Breast epithelium (tissue), 4 donors: ENCODE data around the gene AFF3. TPM values are rescaled to one million over a fixed set of nuclear protein-coding genes. Genes with fewer than 3 reads are reported as not detected.

ENCODE experiments used
- DNase-seq, 2 donors: peaks; one replicate each; pipeline ENCODE4 v3.0.0-alpha.2; 2019; ENCODE audit warnings: low spot score in 2 of 2
- H3K27ac ChIP-seq, 2 donors: fragments of 200-600 bp; sonication (generic) in 1 of 2; one replicate each; pipeline ENCODE4 v1.5.1; 2016 to 2019; ENCODE audit warnings: mild to moderate bottlenecking in 1 of 2
- H3K27me3 ChIP-seq, 2 donors: fragments of 200-600 bp; sonication (generic) in 1 of 2; one replicate each; pipeline versions ENCODE4 v1.5.1 to v1.6.0; 2017 to 2019; ENCODE audit warnings: control low read depth in 1 of 2, mild to moderate bottlenecking in 1 of 2
- H3K36me3 ChIP-seq: fragments of 200-600 bp; one replicate; pipeline ENCODE4 v1.5.1; 2019
- H3K4me1 ChIP-seq, 2 donors: fragments of 200-600 bp; sonication (generic); one replicate each; pipeline ENCODE4 v1.5.1; 2016 to 2019; ENCODE audit warnings: control low read depth in 1 of 2
- H3K4me3 ChIP-seq, 3 donors: fragments of 200-600 bp; sonication (generic); 1 replicate in 2 of 3; 2 replicates in 1 of 3; pipeline ENCODE4 v1.5.1; 2016 to 2019; ENCODE audit warnings: mild to moderate bottlenecking in 3 of 3, moderate library complexity in 2 of 3
- H3K9me3 ChIP-seq, 2 donors: fragments of 200-600 bp; sonication (generic) in 1 of 2; one replicate each; pipeline ENCODE4 v1.5.1; 2016 to 2019; ENCODE audit warnings: control low read depth in 1 of 2
- POLR2A ChIP-seq: fragments of 450-650 bp; IDR thresholded peaks from one replicate; pipeline ENCODE4 v1.6.1; 2016; ENCODE audit warnings: antibody characterized with exemption, mild to moderate bottlenecking, moderate library complexity
- POLR2AphosphoS5 ChIP-seq, 3 donors: sonication (generic); formaldehyde crosslinking; IDR thresholded peaks; one replicate each; pipeline ENCODE4 v1.6.1; 2017; ENCODE audit warnings: antibody characterized with exemption in 3 of 3
- intact Hi-C: fragments of 100-400 bp; cut with DNase I; formaldehyde crosslinking; loops from one replicate; pipeline ENCODE4 v1.15.1; 2023; ENCODE audit warnings: low total_unique reads
- total RNA-seq, 3 donors: library from RNA; depleted of rRNA; stranded (reverse); fragments of >200 nt; gene quantifications; one replicate each; pipeline ENCODE4 v1.1.0, GENCODE V29; 2016
- TF ChIP-seq, protein P1 (sequence below), 3 donors: fragments of 450-650 bp; IDR thresholded peaks; one replicate each; pipeline ENCODE4 v1.5.1; 2016 to 2017; ENCODE audit warnings: antibody characterized with exemption in 3 of 3, mild to moderate bottlenecking in 3 of 3, moderate library complexity in 3 of 3

AFF3 gene
- total RNA-seq, 3 donors from 2014 or later: 8.2 to 116 (median 63.6) TPM

DNA sequence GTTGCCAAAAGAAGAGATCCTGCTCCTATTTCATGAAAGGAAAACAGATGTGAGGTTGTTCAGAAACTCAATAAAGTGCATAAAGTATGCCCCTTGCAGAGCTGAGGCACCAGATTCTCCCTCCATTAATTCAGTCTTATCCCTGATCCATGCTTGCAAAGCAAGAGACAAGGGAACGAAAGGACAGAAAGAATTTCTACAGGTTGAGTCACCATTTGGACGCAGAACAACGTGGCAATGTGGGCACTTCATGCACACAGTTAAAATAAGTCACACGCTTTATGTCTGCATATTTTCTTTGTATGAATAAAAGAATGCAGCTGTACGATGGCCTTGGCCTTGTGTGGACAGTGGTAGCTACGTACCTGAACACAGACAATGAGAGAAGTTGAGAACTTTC lies 330.8 kb downstream of the AFF3 start:
- Histone ChIP-seq H3K27ac (no peak overlapping the region), H3K36me3 (no peaks in the 10 kb centered on the region), H3K4me1 (no peaks in the 10 kb centered on the region), H3K4me3 (no peak overlapping the region), H3K9me3 (no peaks in the 10 kb centered on the region), H3K27me3 (no peaks in the 10 kb centered on the region)
- TF ChIP-seq POLR2A (no peak), POLR2AphosphoS5 (IDR thresholded peaks at IDR 0.05) (no peak)
- TF ChIP-seq, protein P1, sequence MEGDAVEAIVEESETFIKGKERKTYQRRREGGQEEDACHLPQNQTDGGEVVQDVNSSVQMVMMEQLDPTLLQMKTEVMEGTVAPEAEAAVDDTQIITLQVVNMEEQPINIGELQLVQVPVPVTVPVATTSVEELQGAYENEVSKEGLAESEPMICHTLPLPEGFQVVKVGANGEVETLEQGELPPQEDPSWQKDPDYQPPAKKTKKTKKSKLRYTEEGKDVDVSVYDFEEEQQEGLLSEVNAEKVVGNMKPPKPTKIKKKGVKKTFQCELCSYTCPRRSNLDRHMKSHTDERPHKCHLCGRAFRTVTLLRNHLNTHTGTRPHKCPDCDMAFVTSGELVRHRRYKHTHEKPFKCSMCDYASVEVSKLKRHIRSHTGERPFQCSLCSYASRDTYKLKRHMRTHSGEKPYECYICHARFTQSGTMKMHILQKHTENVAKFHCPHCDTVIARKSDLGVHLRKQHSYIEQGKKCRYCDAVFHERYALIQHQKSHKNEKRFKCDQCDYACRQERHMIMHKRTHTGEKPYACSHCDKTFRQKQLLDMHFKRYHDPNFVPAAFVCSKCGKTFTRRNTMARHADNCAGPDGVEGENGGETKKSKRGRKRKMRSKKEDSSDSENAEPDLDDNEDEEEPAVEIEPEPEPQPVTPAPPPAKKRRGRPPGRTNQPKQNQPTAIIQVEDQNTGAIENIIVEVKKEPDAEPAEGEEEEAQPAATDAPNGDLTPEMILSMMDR (IDR thresholded peaks at IDR 0.05): no peak
- no peak for DNase-seq
- intact Hi-C loops: no loop called here

DNA sequence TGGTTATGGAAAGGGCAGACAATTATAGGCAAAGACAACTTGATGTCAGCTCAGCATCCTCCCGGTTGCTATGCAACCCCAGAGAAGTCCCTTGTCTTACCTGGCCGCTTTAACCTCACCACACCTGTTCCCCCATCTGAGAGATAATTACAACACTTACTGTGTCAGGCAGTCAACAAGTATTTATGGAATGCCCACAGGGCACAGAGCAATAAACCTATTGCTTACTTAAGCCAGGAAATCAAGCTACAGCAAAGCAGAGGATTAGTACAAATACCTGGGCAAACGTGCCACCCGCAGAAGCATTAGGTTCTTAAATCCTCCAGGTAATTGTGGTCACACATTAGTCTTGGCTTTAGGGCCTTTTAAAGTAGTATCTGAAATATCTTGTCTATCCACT lies 332.2 kb downstream of the AFF3 start:
- Histone ChIP-seq H3K36me3 (no peaks in the 10 kb centered on the region), H3K9me3 (no peaks in the 10 kb centered on the region), H3K4me3 (no peak overlapping the region), H3K4me1 (no peaks in the 10 kb centered on the region), H3K27ac (no peak overlapping the region), H3K27me3 (no peaks in the 10 kb centered on the region)
- no peak for TF ChIP-seq POLR2AphosphoS5 (IDR thresholded peaks at IDR 0.05)
- no peak for TF ChIP-seq POLR2A
- TF ChIP-seq, protein P1 (IDR thresholded peaks at IDR 0.05): no peak
- intact Hi-C loops: no loop called here
- no peak for DNase-seq

DNA sequence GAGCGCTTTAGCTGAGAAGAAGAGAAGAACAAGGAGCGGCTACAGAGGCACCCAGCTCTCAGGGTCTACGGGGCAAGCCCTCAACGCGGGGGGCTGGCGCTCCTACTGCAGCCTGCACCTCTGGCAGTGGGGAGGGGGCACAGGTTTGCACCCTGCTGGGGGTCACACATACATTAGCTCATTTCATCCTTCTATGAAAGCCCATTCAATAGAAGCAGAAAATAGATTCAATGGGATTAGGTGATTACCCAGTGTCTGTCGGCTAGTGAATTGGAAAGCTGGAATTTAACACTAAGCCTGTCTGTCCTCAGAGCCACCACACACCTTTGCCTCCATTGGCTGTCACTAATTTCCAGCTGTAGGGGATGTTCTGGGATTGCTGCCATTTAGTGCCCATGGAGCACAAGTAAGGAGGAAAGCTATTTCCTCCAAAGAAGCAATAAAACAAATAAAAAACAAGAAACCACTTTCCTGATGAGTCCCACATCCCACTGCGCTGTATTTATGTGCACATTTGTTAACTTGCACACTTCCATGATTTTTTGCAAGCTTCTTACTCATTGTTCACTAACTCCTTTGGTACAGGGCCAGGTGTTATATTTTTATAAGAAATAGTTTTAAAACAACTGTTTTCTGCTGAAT lies 333.0 kb downstream of the AFF3 start:
- H3K4me3 ChIP-seq: no peak overlapping the region
- intact Hi-C loops: no loop called here
- H3K27ac ChIP-seq: no peak overlapping the region
- H3K4me1 ChIP-seq: no peaks in the 10 kb centered on the region
- no peak for DNase-seq
- no peaks in the 10 kb centered on the region for H3K9me3 ChIP-seq
- no peaks in the 10 kb centered on the region for H3K27me3 ChIP-seq
- no peak for TF ChIP-seq POLR2A
- TF ChIP-seq POLR2AphosphoS5 (IDR thresholded peaks at IDR 0.05): no peak
- TF ChIP-seq, protein P1 (IDR thresholded peaks at IDR 0.05): no peak
- no peaks in the 10 kb centered on the region for H3K36me3 ChIP-seq

DNA sequence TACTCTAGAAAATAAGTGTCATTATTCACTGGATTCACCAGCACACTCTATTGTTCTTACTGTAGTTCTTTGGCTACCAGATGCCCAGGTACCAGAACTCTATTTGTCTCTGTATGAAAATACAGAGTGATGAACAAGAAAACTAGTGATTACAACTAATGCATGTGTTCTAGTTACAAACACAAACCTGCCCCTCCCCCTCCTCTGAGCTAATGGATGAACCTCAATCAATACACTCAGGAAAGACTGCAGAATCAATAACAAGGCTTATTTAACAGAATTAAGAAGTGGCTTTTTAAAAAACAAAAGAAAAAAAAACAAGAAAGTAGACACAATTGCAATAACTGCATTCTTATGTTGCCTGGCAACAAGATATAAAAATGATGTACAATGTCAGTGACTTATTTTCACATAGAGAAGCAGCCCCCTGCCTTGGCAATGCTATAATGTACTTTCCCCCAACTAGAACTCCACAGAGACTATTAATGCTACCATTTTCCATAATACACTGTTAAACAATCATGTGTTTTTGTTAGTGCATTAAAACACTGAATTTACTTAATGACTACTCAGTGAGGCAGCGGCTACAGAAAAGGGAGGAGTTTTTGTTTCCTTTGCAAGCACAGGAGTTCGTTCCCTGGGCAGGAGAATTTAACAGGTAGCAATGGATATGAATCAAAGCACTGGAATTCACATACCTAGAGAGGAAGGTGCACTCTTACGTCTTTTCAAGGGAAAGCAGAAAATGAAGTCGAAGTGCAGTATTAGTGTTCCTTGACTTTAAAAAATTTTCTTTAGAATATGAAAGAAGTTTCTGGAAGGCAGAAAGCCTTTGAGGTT lies 333.8 kb downstream of the AFF3 start:
- TF ChIP-seq POLR2AphosphoS5 (IDR thresholded peaks at IDR 0.05) (no peak), POLR2A (no peak)
- TF ChIP-seq, protein P1 (IDR thresholded peaks at IDR 0.05): no peak
- H3K36me3 ChIP-seq: no peaks in the 10 kb centered on the region
- no peak for DNase-seq
- no peak overlapping the region for H3K4me3 ChIP-seq
- H3K9me3 ChIP-seq: no peaks in the 10 kb centered on the region
- intact Hi-C loops: no loop called here
- no peaks in the 10 kb centered on the region for H3K27me3 ChIP-seq
- no peak overlapping the region for H3K27ac ChIP-seq
- no peaks in the 10 kb centered on the region for H3K4me1 ChIP-seq

DNA sequence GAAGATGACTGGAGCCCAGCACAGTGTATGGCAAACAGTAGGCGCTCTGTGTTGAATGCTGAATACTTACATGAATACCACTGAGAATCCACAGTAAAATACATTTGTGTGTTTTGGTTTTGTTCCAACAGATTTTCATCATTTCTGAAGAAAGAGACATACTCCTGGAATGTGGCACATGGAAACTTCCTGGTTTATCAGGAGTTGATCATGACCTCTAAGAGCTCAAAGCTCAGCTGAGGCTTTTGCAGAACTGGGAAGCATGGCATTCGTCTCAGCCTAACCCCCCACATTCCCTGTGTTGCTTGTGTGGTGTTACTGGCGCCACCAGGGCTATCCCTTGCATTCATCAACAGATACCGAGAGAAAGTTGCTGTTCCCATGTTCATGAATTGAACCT lies 335.6 kb downstream of the AFF3 start:
- Histone ChIP-seq H3K27me3 (no peaks in the 10 kb centered on the region), H3K36me3 (no peaks in the 10 kb centered on the region), H3K9me3 (no peaks in the 10 kb centered on the region), H3K4me3 (no peak overlapping the region), H3K4me1 (no peaks in the 10 kb centered on the region), H3K27ac (no peak overlapping the region)
- intact Hi-C loops: no loop called here
- TF ChIP-seq POLR2A: no peak
- TF ChIP-seq, protein P1 (IDR thresholded peaks at IDR 0.05): no peak
- TF ChIP-seq POLR2AphosphoS5 (IDR thresholded peaks at IDR 0.05): no peak
- DNase-seq: no peak
